ENCODE measurements around the gene PFKFB3. TPM values are rescaled to one million over a fixed set of nuclear protein-coding genes. Genes with fewer than 3 reads are reported as not detected.

The PFKFB3 gene
- total and polyA plus RNA-seq, 2 experiments from 2014 or later: 21.6 to 26.2 TPM

DNA sequence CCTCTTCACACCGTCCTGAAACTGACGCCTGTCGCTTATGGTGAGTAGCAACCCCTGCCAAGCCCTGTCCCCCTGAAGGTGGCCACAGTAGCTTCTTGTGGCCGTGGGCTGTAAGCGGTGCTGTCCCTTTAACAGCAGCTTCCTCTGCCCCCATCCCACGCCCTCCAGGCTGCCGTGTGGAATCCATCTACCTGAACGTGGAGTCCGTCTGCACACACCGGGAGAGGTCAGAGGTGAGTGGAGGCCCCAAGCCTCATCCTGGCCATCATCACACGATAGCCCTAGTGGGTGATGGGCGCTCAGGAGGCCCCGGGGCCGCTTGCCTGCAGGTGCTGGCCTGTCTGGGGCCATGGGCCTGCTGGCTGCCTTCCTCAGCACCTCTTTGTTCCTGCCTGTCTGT is 21.2 kb downstream of the PFKFB3 start:
- Histone ChIP-seq H3K4me3 (no peak overlapping the region), H3K9me3 (ENCODE audit: low read depth) (no peaks in the 10 kb centered on the region), H3K27me3 (no peaks in the 10 kb centered on the region), H3K36me3 (replicated peaks; ENCODE audit: insufficient read depth, low read depth) (no peaks in the 10 kb centered on the region), H3K4me1 (ENCODE audit: insufficient read depth) (no peaks in the 10 kb centered on the region), H3K27ac (no peak overlapping the region), H3K79me2 (no peaks in the 10 kb centered on the region), H4K20me1 (ENCODE audit: insufficient read depth, poor library complexity, severe bottlenecking) (no peaks in the 10 kb centered on the region), H2AFZ (no peak overlapping the region), H3K9me2 (replicated peaks; ENCODE audit: insufficient read depth) (no peaks in the 10 kb centered on the region), H3K4me2 (no peak overlapping the region)
- WGBS (ENCODE audit: low lambda C conversion rate, missing lambda C conversion rate): 83% methylated on average over 14 of the region's 14 CpGs
- TF ChIP-seq EZH2 (IDR thresholded peaks at IDR 0.05; ENCODE audit: borderline replicate concordance): no peak
- TF ChIP-seq, protein P1, sequence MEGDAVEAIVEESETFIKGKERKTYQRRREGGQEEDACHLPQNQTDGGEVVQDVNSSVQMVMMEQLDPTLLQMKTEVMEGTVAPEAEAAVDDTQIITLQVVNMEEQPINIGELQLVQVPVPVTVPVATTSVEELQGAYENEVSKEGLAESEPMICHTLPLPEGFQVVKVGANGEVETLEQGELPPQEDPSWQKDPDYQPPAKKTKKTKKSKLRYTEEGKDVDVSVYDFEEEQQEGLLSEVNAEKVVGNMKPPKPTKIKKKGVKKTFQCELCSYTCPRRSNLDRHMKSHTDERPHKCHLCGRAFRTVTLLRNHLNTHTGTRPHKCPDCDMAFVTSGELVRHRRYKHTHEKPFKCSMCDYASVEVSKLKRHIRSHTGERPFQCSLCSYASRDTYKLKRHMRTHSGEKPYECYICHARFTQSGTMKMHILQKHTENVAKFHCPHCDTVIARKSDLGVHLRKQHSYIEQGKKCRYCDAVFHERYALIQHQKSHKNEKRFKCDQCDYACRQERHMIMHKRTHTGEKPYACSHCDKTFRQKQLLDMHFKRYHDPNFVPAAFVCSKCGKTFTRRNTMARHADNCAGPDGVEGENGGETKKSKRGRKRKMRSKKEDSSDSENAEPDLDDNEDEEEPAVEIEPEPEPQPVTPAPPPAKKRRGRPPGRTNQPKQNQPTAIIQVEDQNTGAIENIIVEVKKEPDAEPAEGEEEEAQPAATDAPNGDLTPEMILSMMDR (IDR thresholded peaks at IDR 0.05; ENCODE audit: poor library complexity): no peak
- TF ChIP-seq EZH2phosphoT487 (IDR thresholded peaks at IDR 0.05; ENCODE audit: low read depth, severe bottlenecking, unreplicated experiment): no peak
- DNase-seq (ENCODE audit: low spot score): no peak

DNA sequence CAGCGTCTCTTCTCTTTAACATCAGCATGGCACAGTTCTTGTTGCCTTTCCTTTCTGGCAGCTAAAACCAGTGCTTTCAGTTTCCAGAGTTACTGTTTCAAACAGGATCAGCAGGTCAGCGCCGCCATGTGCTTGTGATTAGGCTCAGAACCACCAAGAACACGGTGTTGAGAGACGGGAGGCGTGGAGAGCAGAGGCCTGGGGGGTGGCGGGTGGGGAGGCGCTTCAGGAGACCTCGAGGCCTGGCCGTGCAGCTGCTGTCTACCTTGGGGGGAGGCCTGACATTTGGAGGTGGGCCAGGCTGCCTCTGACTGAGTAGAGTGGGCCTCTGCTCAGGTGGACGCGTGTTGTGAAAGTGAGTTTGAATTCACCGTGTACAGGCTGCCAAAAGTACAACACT is 22.0 kb downstream of the PFKFB3 start:
- no peak for DNase-seq (ENCODE audit: low spot score)
- Histone ChIP-seq H3K36me3 (replicated peaks; ENCODE audit: insufficient read depth, low read depth) (no peaks in the 10 kb centered on the region), H3K4me1 (ENCODE audit: insufficient read depth) (no peaks in the 10 kb centered on the region), H3K4me3 (no peak overlapping the region), H3K9me3 (ENCODE audit: low read depth) (no peaks in the 10 kb centered on the region), H3K27ac (no peak overlapping the region), H2AFZ (no peak overlapping the region), H3K79me2 (no peaks in the 10 kb centered on the region), H3K27me3 (no peaks in the 10 kb centered on the region), H3K4me2 (no peak overlapping the region), H3K9me2 (replicated peaks; ENCODE audit: insufficient read depth) (no peaks in the 10 kb centered on the region), H4K20me1 (ENCODE audit: insufficient read depth, poor library complexity, severe bottlenecking) (no peaks in the 10 kb centered on the region)
- TF ChIP-seq EZH2phosphoT487 (IDR thresholded peaks at IDR 0.05; ENCODE audit: low read depth, severe bottlenecking, unreplicated experiment): no peak
- TF ChIP-seq, protein P1 (IDR thresholded peaks at IDR 0.05; ENCODE audit: poor library complexity): no peak
- no peak for TF ChIP-seq EZH2 (IDR thresholded peaks at IDR 0.05; ENCODE audit: borderline replicate concordance)
- WGBS (ENCODE audit: low lambda C conversion rate, missing lambda C conversion rate): 97% methylated on average over 6 of the region's 13 CpGs

DNA sequence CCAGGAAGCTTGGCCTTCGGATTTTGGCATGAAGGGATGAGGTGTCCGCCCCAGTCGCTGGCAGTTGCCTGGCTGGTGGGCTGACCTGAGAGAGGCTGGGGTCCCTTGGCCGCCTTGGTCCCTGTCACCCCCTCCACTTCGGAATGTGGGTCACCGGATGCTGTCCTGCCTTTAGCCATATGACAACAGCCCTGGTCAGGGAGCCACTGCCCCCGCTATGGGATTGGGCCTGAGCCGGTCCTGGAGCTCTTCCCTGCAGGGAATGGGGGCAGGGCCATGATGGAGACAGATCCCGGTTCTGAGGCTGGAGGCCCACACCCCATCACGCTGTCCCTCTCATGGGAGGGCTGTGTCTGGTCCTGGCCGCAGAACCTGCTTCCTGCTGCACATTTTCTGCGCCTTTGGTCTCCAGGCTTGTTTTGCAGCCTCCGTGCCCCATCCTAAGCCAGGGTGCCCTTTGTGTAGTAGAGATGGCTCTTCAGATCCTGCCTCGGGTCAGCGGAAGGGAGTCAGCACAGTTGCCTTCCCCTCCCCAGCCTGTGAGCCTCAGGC is 22.6 kb downstream of the PFKFB3 start:
- H3K9me3 ChIP-seq (ENCODE audit: low read depth): no peaks in the 10 kb centered on the region
- H3K27ac ChIP-seq: no peak overlapping the region
- no peaks in the 10 kb centered on the region for H3K36me3 ChIP-seq (replicated peaks; ENCODE audit: insufficient read depth, low read depth)
- no peak for DNase-seq (ENCODE audit: low spot score)
- no peak overlapping the region for H2AFZ ChIP-seq
- H3K4me1 ChIP-seq (ENCODE audit: insufficient read depth): no peaks in the 10 kb centered on the region
- no peak overlapping the region for H3K4me3 ChIP-seq
- WGBS (ENCODE audit: low lambda C conversion rate, missing lambda C conversion rate): 91% methylated on average over 15 of the region's 15 CpGs
- H3K79me2 ChIP-seq: no peaks in the 10 kb centered on the region
- no peaks in the 10 kb centered on the region for H3K27me3 ChIP-seq
- no peak overlapping the region for H3K4me2 ChIP-seq
- TF ChIP-seq EZH2phosphoT487 (IDR thresholded peaks at IDR 0.05; ENCODE audit: low read depth, severe bottlenecking, unreplicated experiment) (no peak), EZH2 (IDR thresholded peaks at IDR 0.05; ENCODE audit: borderline replicate concordance) (no peak)
- TF ChIP-seq, protein P1 (IDR thresholded peaks at IDR 0.05; ENCODE audit: poor library complexity): no peak
- H3K9me2 ChIP-seq (replicated peaks; ENCODE audit: insufficient read depth): no peaks in the 10 kb centered on the region
- peaks cover 3% of the 10 kb centered on the region for H4K20me1 ChIP-seq (ENCODE audit: insufficient read depth, poor library complexity, severe bottlenecking)
